ENCODE measurements around the gene CHRNB1. TPM values are rescaled to one million over a fixed set of nuclear protein-coding genes. Genes with fewer than 3 reads are reported as not detected.

Gene CHRNB1
- total and polyA plus RNA-seq, 2 donors (not counting 1 experiment from before 2014, with no cell fraction given): 6.2 to 7.2 TPM

DNA sequence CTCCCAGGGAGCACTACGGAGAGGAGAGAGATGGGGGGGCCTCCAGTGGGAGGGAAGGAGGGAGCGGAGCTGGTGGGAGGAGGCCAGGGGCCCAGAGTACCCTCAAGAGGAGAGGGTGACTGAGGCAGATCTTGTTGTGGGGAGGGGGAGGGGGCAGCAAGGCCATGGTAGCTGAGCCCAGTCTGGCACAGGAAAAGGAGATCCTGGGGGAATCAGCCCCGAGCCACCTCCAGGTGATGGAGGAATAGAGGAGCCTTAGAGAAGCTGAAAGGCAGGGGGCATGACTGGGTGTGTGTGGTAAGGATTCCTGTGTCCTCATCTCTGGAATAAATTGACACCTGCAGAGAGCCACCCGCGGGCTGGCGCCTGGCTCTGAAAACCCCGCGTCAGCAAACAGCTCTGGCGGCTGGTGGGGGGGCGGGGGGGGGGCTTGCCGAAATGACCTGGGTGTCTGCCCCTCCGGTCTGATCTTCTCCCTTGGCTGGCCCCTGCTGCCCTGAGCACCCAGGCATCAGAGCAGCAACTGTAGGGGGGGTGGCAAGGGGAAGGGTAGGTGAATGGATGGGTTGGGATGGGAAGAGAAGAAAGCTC lies 38.5 kb upstream of the CHRNB1 start:
- ChIA-PET POLR2A (interaction anchor here (1.2 kb wide), 1 partner anchor 186 kb away, joined by 3 read pairs; no protein-coding TSS in a partner anchor), CTCF (interaction anchor here (1.2 kb wide), 2 partner anchors 30 to 32 kb away, joined by 3 to 4 read pairs; no protein-coding TSS in a partner anchor)
- Histone ChIP-seq H3K9me3 (ENCODE audit: control extremely low read depth in 1 of 3, control insufficient read depth in 2 of 3, insufficient read depth in 1 of 3, low read length in 2 of 3) (peaks cover 0 to 4% (median 0%) of the 10 kb centered on the region in 3 donors), H3K36me3 (replicated peaks in 1 of 2; ENCODE audit: control extremely low read depth in 1 of 2, control insufficient read depth in 1 of 2, extremely low read depth in 1 of 2, insufficient read depth in 2 of 2, low read length in 1 of 2) (no peaks in the 10 kb centered on the region), H3K27me3 (replicated peaks in 1 of 4; ENCODE audit: control extremely low read depth in 1 of 4, control insufficient read depth in 3 of 4, insufficient read depth in 4 of 4, low read length in 3 of 4) (peaks cover 0 to 33% (median 4%) of the 10 kb centered on the region in 4 experiments), H3K27ac (ENCODE audit: low read length in 2 of 2) (no peak overlapping the region), H3K4me3 (ENCODE audit: control extremely low read depth in 1 of 5, extremely low read depth in 1 of 5, insufficient read depth in 1 of 5, low read depth in 2 of 5, low read length in 4 of 5) (no peak overlapping the region), H3K79me2 (ENCODE audit: control insufficient read depth, insufficient read depth, low read length) (peaks cover 6% of the 10 kb centered on the region), H3K4me1 (ENCODE audit: control insufficient read depth in 2 of 2, insufficient read depth in 2 of 2, low read length in 2 of 2) (peaks cover 17 to 20% of the 10 kb centered on the region in 2 donors), H2AFZ (ENCODE audit: insufficient read depth, low read depth, low read length, poor library complexity, severe bottlenecking) (no peak overlapping the region), H3K9ac (ENCODE audit: low read length) (no peak overlapping the region), H4K20me1 (ENCODE audit: control insufficient read depth, insufficient read depth, low read length, poor library complexity, severe bottlenecking) (no peaks in the 10 kb centered on the region), H3K4me2 (replicated peaks; ENCODE audit: low read depth, low read length, poor library complexity, severe bottlenecking) (no peak overlapping the region)
- Mint-ChIP-seq H3K4me1 (peaks cover 23% of the 10 kb centered on the region), H3K27ac (no peak overlapping the region), H3K27me3 (peaks cover 30% of the 10 kb centered on the region), H3K9me3 (ENCODE audit: insufficient read depth) (no peaks in the 10 kb centered on the region), H3K4me3 (peak overlapping the region; percentile 80)
- TF ChIP-seq EZH2 (IDR thresholded peaks at IDR 0.05; ENCODE audit: borderline replicate concordance, insufficient read depth, low read depth, low read length, poor library complexity, severe bottlenecking): no peak
- TF ChIP-seq, protein P1, sequence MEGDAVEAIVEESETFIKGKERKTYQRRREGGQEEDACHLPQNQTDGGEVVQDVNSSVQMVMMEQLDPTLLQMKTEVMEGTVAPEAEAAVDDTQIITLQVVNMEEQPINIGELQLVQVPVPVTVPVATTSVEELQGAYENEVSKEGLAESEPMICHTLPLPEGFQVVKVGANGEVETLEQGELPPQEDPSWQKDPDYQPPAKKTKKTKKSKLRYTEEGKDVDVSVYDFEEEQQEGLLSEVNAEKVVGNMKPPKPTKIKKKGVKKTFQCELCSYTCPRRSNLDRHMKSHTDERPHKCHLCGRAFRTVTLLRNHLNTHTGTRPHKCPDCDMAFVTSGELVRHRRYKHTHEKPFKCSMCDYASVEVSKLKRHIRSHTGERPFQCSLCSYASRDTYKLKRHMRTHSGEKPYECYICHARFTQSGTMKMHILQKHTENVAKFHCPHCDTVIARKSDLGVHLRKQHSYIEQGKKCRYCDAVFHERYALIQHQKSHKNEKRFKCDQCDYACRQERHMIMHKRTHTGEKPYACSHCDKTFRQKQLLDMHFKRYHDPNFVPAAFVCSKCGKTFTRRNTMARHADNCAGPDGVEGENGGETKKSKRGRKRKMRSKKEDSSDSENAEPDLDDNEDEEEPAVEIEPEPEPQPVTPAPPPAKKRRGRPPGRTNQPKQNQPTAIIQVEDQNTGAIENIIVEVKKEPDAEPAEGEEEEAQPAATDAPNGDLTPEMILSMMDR (IDR thresholded peaks at IDR 0.05): no peak
- intact Hi-C loops (cut with micrococcal nuclease): no loop called here
- DNase-seq (no peak), ATAC-seq (ENCODE audit: low read depth) (no peak)
- WGBS (ENCODE audit: insufficient coverage): 83% methylated on average over 9 of the region's 12 CpGs

DNA sequence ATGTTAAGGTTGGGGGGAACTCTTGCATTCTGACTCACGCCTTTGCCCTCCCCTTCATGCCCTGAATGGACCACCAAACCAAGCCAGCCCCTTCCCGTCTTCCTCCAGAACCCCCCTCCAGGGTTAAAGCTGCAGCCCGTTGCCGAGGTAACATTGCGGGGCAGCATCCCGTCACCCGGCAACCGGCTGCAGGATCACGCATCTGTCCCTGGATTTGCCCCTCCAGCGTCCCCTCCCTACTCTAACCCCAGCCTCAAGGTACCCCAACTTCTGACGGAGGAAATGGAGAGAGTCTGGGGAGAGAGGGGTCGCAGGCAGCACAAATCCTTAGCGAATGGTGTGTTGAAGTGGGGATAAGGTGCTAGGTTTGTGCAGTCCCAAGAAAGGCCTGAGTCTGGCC lies 37.8 kb upstream of the CHRNB1 start:
- DNase-seq (no peak), ATAC-seq (ENCODE audit: low read depth) (no peak)
- Histone ChIP-seq H3K4me3 (ENCODE audit: control extremely low read depth in 1 of 5, extremely low read depth in 1 of 5, insufficient read depth in 1 of 5, low read depth in 2 of 5, low read length in 4 of 5) (no peak overlapping the region), H4K20me1 (ENCODE audit: control insufficient read depth, insufficient read depth, low read length, poor library complexity, severe bottlenecking) (no peaks in the 10 kb centered on the region), H2AFZ (ENCODE audit: insufficient read depth, low read depth, low read length, poor library complexity, severe bottlenecking) (no peak overlapping the region), H3K9me3 (ENCODE audit: control extremely low read depth in 1 of 3, control insufficient read depth in 2 of 3, insufficient read depth in 1 of 3, low read length in 2 of 3) (peaks cover 0 to 4% (median 0%) of the 10 kb centered on the region in 3 donors), H3K4me2 (replicated peaks; ENCODE audit: low read depth, low read length, poor library complexity, severe bottlenecking) (no peak overlapping the region), H3K36me3 (replicated peaks in 1 of 2; ENCODE audit: control extremely low read depth in 1 of 2, control insufficient read depth in 1 of 2, extremely low read depth in 1 of 2, insufficient read depth in 2 of 2, low read length in 1 of 2) (no peaks in the 10 kb centered on the region), H3K27me3 (replicated peaks in 1 of 4; ENCODE audit: control extremely low read depth in 1 of 4, control insufficient read depth in 3 of 4, insufficient read depth in 4 of 4, low read length in 3 of 4) (peaks cover 0 to 33% (median 4%) of the 10 kb centered on the region in 4 experiments), H3K9ac (ENCODE audit: low read length) (no peak overlapping the region), H3K27ac (ENCODE audit: low read length in 2 of 2) (no peak overlapping the region), H3K79me2 (ENCODE audit: control insufficient read depth, insufficient read depth, low read length) (peaks cover 6% of the 10 kb centered on the region), H3K4me1 (ENCODE audit: control insufficient read depth in 2 of 2, insufficient read depth in 2 of 2, low read length in 2 of 2) (peaks cover 17 to 20% of the 10 kb centered on the region in 2 donors)
- 96% methylated on average over 4 of the region's 13 CpGs for WGBS (ENCODE audit: insufficient coverage)
- peak overlapping the region; percentile 10 for H3K4me3 Mint-ChIP-seq
- no peak for TF ChIP-seq EZH2 (IDR thresholded peaks at IDR 0.05; ENCODE audit: borderline replicate concordance, insufficient read depth, low read depth, low read length, poor library complexity, severe bottlenecking)
- TF ChIP-seq, protein P1 (IDR thresholded peaks at IDR 0.05): no peak
- H3K27ac Mint-ChIP-seq: no peak overlapping the region
- POLR2A ChIA-PET: interaction anchor here (1.2 kb wide), 1 partner anchor 187 kb away, joined by 3 read pairs; no protein-coding TSS in a partner anchor
- intact Hi-C loops (cut with micrococcal nuclease): no loop called here
- H3K27me3 Mint-ChIP-seq: peaks cover 30% of the 10 kb centered on the region
- no peaks in the 10 kb centered on the region for H3K9me3 Mint-ChIP-seq (ENCODE audit: insufficient read depth)
- H3K4me1 Mint-ChIP-seq: peaks cover 23% of the 10 kb centered on the region
- CTCF ChIA-PET: interaction anchor here (1.1 to 1.2 kb wide), 4 partner anchors 29 to 154 kb away, joined by 3 read pairs; no protein-coding TSS in a partner anchor
